Coronary artery (tissue), 2 donors: ENCODE data around the gene C2CD4A.

Source experiments
- DNase-seq: peaks from one replicate; pipeline ENCODE4 v3.0.0-alpha.2; 2017; ENCODE audit warnings: low spot score
- H3K27ac ChIP-seq, 2 donors: fragments of 200-600 bp; sonication (generic); one replicate each; pipeline ENCODE4 v1.5.1; 2016 to 2019
- H3K4me3 ChIP-seq: fragments of 200-600 bp; sonication (generic); 2 replicates; pipeline ENCODE4 v1.5.1; 2016; ENCODE audit warnings: mild to moderate bottlenecking, moderate library complexity
- TF ChIP-seq, protein P1 (sequence below): fragments of 200-600 bp; sonication (generic); IDR thresholded peaks from one replicate; pipeline ENCODE4 v1.5.1; 2019; ENCODE audit warnings: antibody characterized with exemption

C2CD4A gene

DNA sequence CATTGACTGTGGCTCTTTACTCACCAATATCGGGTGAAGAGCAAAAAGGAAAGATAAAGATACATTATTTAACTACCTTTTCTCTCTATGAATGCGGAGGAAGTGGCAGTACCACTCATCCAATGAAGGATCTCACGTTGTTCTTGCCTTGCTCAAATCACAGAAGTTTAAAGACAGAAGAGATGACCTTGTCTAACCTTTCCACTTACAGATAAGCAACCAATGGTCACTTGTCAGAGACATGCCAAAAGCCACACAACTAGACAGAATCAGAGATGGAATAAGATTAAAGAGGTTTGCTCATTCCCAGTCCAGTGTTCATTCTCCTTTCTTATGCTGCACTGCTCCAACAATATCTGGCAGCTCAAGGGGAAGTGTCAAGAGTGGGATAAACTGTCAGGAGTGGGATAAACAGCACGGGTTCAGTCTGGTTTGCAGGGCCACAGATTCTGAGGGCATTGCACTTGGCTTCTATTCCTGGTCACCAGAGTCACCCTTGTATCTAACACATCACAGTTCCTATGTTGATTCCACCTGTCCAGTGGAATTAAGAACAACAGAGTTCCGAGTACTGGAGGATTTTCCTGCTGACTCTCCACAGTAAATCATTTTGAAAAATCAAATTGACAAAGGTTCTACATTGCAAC lies 13.2 kb upstream of the C2CD4A start:
- no peak for DNase-seq
- TF ChIP-seq, protein P1, sequence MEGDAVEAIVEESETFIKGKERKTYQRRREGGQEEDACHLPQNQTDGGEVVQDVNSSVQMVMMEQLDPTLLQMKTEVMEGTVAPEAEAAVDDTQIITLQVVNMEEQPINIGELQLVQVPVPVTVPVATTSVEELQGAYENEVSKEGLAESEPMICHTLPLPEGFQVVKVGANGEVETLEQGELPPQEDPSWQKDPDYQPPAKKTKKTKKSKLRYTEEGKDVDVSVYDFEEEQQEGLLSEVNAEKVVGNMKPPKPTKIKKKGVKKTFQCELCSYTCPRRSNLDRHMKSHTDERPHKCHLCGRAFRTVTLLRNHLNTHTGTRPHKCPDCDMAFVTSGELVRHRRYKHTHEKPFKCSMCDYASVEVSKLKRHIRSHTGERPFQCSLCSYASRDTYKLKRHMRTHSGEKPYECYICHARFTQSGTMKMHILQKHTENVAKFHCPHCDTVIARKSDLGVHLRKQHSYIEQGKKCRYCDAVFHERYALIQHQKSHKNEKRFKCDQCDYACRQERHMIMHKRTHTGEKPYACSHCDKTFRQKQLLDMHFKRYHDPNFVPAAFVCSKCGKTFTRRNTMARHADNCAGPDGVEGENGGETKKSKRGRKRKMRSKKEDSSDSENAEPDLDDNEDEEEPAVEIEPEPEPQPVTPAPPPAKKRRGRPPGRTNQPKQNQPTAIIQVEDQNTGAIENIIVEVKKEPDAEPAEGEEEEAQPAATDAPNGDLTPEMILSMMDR, result no peak
- Histone ChIP-seq H3K27ac (no peak overlapping the region), H3K4me3 (no peak overlapping the region)

DNA sequence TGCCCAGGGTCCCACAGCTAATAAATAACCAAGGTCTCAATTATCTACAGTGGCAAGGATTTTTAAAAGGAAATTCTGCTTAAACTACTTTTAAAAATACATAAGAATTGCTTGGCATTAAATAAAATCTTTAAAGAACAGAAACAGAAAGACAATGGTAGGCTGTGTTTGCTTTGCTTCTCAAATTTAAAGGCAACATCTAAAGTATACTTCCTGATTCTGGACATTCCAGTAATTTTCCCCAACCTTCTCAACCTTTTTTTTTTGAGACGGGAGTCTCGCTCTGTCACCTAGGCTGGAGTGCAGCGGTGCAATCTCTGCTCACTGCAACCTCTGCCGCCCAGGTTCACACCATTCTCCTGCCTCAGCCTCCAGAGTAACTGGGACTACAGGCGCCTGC lies 11.8 kb upstream of the C2CD4A start:
- no peak overlapping the region for H3K27ac ChIP-seq
- no peak for DNase-seq
- H3K4me3 ChIP-seq, result no peak overlapping the region
- TF ChIP-seq, protein P1, result no peak

DNA sequence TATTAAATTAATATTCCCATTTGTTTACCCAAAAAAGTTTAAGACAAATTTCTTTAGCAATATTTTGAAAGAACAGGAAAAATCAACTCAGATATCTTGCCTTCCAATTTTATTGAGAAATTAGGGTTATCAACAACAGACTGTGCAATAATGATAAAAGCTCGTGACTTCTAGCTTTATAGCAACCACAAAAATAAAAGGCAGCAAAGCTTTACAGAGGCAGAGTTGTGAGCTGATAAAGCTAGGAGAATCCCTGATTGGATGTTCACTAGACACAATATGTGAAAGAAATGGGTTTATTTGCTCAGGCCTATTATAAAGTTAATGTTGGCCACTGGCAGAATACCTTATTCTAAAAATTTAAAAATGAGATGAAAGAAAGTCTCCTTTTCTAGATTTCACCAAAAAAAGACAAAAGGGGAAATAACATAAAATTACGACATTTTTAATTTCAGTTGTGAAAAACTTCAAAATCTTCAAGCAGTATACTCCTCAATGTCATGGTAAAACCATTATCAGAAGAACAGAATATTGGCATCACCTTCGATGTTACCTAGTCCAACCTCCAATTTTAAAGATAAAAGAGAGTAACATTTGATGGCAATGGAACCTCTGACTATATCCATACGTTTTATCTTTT lies 9.3 kb upstream of the C2CD4A start:
- Histone ChIP-seq H3K27ac (no peak overlapping the region), H3K4me3 (no peak overlapping the region)
- DNase-seq, result no peak
- TF ChIP-seq, protein P1, result no peak

DNA sequence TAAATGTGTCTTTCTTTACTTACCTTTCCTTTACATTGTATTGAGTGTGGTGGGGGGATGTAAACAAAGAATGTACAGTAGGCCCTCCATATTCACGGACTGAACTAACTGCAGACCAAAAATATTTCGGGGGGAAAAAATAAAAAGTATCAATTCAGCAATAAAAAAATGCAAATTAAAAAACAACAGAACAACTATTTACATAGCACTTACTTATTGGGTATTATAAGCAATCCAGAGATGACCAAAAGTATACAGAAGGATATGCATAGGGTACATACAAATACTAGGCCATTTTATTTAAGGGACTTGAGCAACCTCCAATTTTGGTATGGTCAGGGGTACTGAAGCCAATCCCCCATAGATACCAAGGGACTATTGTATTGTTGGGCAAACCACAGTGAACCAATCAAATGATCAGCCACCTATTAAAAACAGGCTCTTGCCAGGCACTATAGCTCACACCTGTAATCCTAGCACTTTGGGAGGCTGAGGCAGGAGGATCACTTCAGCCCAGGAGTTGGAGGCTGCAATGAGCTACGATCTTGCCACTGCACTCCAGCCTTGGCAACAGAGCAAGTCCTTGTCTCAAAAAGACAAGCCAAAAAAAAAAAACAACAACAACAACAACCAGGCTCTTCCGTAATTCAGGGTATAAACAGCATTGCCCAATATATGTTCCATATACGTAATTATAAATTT lies 8.3 kb upstream of the C2CD4A start:
- Histone ChIP-seq H3K4me3 (no peak overlapping the region), H3K27ac (no peak overlapping the region)
- TF ChIP-seq, protein P1, result no peak

DNA sequence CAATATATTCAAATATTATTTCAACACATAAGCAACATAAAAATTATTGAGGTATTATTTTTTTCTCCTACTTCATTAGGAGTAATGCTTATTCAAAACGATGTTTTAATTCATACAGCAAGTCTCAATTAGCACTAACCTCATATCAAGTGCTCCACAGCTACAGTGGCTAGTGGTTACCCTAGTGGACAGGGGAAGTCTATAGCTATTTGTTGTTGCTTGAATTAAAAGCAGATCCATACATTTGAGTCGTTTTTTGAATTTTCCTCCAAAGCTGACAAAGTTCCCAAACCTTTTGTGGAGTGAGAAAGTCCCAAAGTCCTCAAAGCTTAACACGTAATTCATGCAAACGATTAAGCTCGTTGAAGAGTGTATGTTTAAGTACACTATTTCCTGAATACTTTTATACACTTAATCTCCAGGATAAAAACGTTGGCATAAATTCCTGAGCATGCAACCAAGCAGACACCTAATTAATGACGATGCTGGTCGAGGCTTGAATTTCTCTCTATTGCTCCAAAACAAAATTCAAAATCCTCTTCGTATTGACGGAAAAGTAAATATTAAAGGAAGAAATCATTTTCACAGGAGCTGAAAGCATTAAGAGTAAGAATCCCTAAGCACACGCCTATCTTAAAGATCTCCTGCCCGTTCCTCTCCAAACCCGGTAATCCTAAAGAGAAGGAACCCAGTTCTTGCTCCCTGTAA lies 7.5 kb upstream of the C2CD4A start:
- no peak for DNase-seq
- TF ChIP-seq, protein P1, result no peak

More for the DNA sequence above, 8.3 kb upstream of the C2CD4A start:
- DNase-seq, result no peak

DNA sequence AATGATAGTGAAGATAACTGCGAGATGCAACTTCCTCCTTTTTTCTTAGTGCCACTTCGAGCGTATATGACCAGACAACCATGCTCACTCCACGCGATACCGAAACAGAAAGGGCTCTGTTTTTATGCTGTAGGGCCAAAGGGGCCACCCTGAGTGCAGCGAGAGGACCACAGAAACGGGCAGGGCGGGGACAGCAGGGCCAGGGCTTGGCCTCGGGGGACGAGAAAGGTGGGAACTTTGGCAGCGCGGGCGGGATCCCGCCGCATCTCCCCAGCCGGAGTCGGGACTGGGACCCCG lies 7.0 kb upstream of the C2CD4A start:
- Histone ChIP-seq H3K4me3 (peak overlapping the region; percentile 92), H3K27ac (peak overlapping the region; percentile 90 to 94)
- no peak for DNase-seq
- TF ChIP-seq, protein P1, result no peak

More for the DNA sequence above, 7.5 kb upstream of the C2CD4A start:
- H3K4me3 ChIP-seq, result peak overlapping the region; percentile 92
- H3K27ac ChIP-seq, result peak overlapping the region; percentile 90 to 94
